Measurements from ENCODE around the gene CALML6.

GRCh38 chr1:1946540-1946939, 31.5 kb downstream of the CALML6 start:
- no peak for TF ChIP-seq CTCF (conservative IDR thresholded peaks at IDR 0.05)
- no peak for TF ChIP-seq ZFX (IDR thresholded peaks at IDR 0.05)
